ENCODE data around the gene ETV6. TPM values are rescaled to one million over a fixed set of nuclear protein-coding genes. Genes with fewer than 3 reads are reported as not detected.

Gene ETV6
- total and polyA plus RNA-seq, 2 experiments from 2014 or later = 9.1 to 11.9 TPM

GRCh38 chr12:11819643-11820042 is 170.2 kb downstream of the ETV6 start:
- TF ChIP-seq CTCF (IDR thresholded peaks at IDR 0.05; ENCODE audit: low read depth, low read length) = no peak
- DNase-seq (ENCODE audit: low read depth in 1 of 2, low spot score in 1 of 2) = no peak
- peaks cover 8% of the 10 kb centered on the region for H3K4me1 ChIP-seq (ENCODE audit: low read depth)
- H3K27ac ChIP-seq = no peak overlapping the region
- H3K36me3 ChIP-seq = no peaks in the 10 kb centered on the region
- no peaks in the 10 kb centered on the region for H3K9me3 ChIP-seq (ENCODE audit: low read depth)
- H3K27me3 ChIP-seq = no peaks in the 10 kb centered on the region
- H3K4me3 ChIP-seq = no peak overlapping the region

- Histone ChIP-seq H3K4me1 (ENCODE audit: low read depth) (peaks cover 16% of the 10 kb centered on the region), H3K4me3 (no peak overlapping the region), H3K27me3 (no peaks in the 10 kb centered on the region), H3K36me3 (no peaks in the 10 kb centered on the region), H3K9me3 (ENCODE audit: low read depth) (no peaks in the 10 kb centered on the region), H3K27ac (no peak overlapping the region)
- no peak for DNase-seq (ENCODE audit: low read depth in 1 of 2, low spot score in 1 of 2)
- TF ChIP-seq CTCF (IDR thresholded peaks at IDR 0.05; ENCODE audit: low read depth, low read length) = no peak
Measured at GRCh38 chr12:11820476-11820875, 171.0 kb downstream of the ETV6 start.

- Histone ChIP-seq H3K27ac (no peak overlapping the region), H3K36me3 (no peaks in the 10 kb centered on the region), H3K9me3 (ENCODE audit: low read depth) (no peaks in the 10 kb centered on the region), H3K4me3 (no peak overlapping the region), H3K27me3 (no peaks in the 10 kb centered on the region), H3K4me1 (ENCODE audit: low read depth) (peaks cover 26% of the 10 kb centered on the region)
- no peak for DNase-seq (ENCODE audit: low read depth in 1 of 2, low spot score in 1 of 2)
- no peak for TF ChIP-seq CTCF (IDR thresholded peaks at IDR 0.05; ENCODE audit: low read depth, low read length)
Measured at GRCh38 chr12:11821386-11822080, 172.1 kb downstream of the ETV6 start.

- Histone ChIP-seq H3K4me1 (ENCODE audit: low read depth) (peaks cover 33% of the 10 kb centered on the region), H3K27me3 (no peaks in the 10 kb centered on the region), H3K27ac (peak overlapping the region; percentile 25), H3K4me3 (no peak overlapping the region), H3K9me3 (ENCODE audit: low read depth) (no peaks in the 10 kb centered on the region), H3K36me3 (no peaks in the 10 kb centered on the region)
- no peak for TF ChIP-seq CTCF (IDR thresholded peaks at IDR 0.05; ENCODE audit: low read depth, low read length)
- peak in 1 of 2 donors; percentile 58 for DNase-seq (ENCODE audit: low read depth in 1 of 2, low spot score in 1 of 2)
Measured at GRCh38 chr12:11822081-11822834, 172.8 kb downstream of the ETV6 start.

- H3K36me3 ChIP-seq = no peaks in the 10 kb centered on the region
- no peaks in the 10 kb centered on the region for H3K27me3 ChIP-seq
- peaks cover 41% of the 10 kb centered on the region for H3K4me1 ChIP-seq (ENCODE audit: low read depth)
- H3K4me3 ChIP-seq = no peak overlapping the region
- no peak for TF ChIP-seq CTCF (IDR thresholded peaks at IDR 0.05; ENCODE audit: low read depth, low read length)
- no peaks in the 10 kb centered on the region for H3K9me3 ChIP-seq (ENCODE audit: low read depth)
- peak in 1 of 2 donors; percentile 76 for DNase-seq (ENCODE audit: low read depth in 1 of 2, low spot score in 1 of 2)
- no peak overlapping the region for H3K27ac ChIP-seq
Measured at GRCh38 chr12:11823043-11823442, 173.6 kb downstream of the ETV6 start.

Measured in cardiac muscle cell (in vitro differentiated cells and primary cell).